GM03348 (cell line): ENCODE results near the gene VAV1.
A peak's percentile ranks its signal among the peaks of the same experiment; 100 is the strongest.
"Not testable (repeated sequence)": the region's sequence is repeated elsewhere in the genome, so short reads cannot be mapped to it uniquely, and the experiment has no call there.

Experiments used
- DNase-seq: peaks from one replicate; pipeline ENCODE4 v3.0.0; 2012; ENCODE audit warnings: low spot score

VAV1 gene

DNA sequence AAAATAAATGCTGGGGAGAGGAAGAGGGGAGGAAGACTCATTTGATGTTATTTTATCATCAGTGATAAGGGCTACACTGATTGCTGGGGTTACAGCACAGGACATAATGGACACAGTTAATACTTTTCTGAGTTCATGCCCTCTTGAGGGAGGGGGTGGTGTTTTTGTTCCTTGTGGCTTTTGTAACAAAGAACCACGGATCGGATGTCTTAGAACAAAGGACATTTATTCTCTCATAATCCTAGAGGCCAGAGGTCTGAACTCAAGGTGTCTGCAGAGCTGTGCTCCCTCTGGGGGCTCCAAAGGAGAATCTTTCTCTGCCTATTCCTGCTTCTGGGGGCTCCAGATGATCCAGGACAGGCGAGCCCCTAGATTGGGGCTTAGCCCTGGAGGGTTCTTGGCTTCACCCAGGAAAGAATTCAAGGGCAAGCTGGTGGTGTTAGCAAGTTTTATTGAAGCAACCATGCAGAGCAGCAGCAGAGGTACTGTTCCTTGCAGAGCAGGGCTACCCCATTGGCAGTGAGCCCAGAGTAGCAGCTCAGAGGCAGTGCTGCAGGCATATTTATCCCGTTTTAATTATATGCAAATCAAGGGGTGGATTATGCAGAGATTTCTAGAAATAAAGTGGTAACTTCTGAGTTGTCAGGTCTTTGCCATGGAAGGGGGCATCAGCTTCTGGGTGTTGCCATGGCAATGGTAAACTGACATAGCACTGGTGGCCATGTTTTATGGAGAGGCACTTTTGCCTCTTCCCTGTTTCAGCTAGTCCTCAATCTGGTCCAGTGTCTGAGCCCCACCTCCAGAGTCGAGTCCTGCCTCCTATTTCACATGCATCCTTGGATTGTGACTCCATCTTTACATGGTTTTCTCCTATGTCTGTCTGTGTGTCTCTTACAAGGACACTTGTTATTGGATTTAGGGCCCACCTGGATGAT lies 18.0 kb downstream of the VAV1 start:
- no peak for DNase-seq

DNA sequence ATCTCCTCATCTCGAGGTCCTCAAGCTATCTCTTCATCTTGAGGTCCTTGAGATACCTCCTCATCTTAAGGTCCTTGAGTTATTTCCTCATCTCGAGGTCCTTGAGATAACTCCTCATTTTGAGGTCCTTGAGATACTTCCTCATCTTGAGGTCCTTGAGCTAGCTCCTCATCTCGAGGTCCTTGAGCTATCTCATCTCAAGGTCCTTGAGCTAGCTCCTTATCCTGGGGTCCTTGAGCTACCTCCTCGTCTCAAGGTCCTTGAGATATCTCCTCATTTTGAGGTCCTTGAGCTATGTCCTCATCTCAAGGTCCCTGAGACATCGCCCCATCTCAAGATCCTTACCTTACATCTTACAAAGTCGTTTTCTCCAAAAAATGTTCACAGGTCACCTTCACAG lies 18.7 kb downstream of the VAV1 start:
- DNase-seq = no peak

DNA sequence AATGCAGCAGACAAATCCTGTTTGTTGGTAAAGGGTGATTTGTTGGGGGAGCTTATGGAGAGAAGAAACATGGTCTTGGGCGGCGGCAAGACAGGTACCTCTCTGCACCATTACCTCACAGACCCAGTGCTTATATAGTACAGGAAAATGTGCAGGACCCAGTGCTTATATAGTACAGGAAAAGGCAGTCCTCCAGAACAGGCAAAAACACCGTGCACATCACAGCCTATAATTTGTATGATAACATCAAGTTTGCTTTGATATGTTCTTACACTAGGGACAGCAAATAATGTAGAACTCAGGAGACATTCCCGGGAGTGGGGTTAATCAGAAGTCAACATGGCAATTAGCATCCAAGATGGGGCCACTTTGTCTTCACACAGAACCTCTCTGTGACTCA lies 20.9 kb downstream of the VAV1 start:
- no peak for DNase-seq

DNA sequence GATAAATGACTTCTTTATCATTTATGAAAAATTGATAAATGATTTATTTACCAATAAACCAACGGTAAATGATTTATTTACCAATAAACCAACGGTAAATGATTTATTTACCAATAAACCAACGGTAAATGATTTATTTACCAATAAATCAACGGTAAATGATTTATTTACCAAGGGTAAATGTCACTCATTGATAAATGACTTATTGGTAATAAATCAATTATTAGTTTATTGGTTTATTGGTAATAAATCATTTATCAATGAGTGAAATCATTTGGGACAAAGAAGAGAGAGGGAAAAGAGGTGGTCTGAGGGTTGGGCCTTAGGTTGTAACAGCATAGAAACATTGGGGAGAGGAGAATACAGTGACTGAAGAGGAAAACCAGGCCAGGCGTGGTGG lies 21.5 kb downstream of the VAV1 start:
- no peak for DNase-seq

DNA sequence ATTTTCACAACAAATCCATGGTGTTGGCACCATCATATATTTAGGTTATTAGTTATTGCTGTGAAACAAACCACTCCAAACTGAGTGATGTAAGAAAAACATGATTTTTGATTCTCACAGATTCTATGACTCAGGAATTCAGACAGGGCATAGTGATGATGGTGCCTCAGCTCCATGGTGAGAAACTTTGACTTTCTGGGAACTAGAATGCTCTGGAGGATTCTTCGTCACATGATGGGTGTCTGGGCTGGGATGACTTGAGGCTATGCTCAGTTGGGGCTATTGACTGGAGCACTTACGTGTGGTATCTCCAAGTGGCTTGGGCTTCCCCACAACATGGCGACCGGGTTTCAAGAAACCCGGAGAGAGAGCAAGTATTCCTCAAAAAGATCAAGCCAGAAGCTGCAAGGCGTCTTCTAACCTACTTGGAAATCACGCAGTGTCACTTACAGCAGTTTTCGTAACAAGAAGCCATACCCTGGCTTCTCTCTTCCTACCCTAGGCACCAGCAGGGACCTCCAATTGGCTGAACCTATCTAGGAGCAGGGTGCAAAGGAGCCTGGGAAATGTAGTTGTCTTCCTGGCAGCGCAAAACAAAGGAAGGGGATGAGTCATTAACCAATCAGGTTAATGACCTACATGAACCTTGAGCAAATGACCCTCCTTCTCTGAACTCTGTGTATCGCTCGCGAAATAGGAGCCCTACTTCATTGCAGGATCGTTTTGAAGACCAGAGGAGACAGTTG lies 22.4 kb downstream of the VAV1 start:
- no peak for DNase-seq

DNA sequence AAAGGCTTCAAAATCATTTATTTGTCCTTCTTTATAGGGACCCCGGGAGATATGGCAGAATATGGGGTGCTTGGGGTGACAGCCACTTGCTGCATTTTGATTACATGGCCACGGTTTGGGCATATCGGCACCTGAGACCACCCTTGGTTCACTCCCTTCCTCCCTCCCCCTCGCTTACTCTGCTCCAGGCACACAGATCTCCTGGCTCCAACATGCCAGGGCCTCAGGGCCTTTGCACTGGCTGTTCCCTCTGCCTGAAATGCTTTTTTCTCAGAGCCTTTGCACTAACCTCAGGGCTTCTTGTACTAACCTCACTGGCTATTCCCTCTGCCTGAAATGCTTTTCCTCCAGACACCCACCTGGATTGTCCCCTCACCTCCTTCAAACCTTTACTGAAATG lies 23.8 kb downstream of the VAV1 start:
- DNase-seq = no peak

DNA sequence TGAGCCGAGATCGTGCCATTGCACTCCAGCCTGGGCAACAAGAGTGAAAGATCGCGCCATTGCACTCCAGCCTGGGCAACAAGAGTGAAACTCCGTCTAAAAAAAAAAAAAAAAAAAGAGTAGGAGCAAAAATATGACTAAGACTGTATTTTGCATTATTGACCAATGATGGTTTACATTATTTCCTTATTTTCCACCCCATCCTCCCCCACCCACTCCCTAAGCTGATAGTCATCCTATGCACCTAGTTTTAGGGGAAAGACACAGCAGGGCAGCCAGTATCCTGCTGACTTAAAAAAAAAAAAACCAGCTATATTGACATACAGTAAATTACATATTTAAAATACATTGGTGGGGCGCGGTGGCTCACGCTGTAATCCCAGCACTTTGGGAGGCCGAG lies 25.1 kb downstream of the VAV1 start:
- DNase-seq = no peak

DNA sequence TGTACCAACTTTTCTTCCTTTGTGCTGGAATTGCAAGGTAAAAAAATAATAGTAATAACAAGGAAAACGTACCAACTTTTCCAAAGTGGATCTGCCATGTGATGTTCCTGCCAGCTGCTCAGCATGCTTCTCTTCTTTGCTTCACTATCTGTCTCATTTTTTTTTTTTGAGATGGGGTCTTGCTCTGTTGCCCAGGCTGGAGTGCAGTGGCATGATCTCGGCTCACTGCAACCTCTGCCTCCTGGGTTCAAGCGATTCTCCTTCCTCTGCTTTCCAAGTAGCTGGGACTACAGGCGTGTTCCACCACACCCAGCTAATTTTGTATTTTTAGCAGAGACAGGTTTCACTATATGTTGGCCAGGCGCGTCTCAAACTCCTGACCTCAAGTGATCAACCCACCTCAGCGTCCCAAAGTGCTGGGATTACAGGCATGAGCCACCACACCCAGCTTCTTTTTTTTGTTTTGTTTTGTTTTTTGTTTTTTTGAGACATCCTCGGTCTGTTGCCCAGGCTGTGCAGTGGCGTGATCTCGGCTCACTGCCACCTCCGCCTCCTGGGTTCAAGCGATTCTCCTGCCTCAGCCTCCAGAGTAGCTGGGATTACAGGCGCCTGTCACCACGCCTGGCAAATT lies 27.8 kb downstream of the VAV1 start:
- not testable (repeated sequence) for DNase-seq

DNA sequence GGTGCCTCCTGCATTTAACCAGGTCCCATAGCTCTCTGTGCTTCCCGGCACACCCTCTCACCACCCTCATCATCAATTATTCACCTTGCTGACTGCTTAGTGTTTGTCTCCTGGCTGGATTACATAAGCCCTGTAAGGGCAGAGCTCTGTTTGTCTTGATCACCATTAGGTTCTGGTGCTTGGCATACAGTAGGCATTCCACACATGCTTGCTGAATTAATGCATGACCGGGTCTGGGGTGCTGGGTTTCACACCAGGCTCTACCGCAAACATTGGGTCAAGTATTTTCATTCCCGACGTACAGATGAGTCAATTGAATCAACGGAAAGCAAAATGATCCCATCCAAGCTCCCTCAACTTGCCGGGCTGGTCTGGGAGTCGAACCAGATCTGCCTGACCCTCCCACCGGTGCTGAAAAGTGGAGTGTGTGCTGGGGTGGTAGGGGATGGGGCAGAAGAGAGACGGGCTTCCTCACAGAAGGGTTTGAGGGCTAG lies 28.5 kb downstream of the VAV1 start:
- peak; percentile 61 for DNase-seq

DNA sequence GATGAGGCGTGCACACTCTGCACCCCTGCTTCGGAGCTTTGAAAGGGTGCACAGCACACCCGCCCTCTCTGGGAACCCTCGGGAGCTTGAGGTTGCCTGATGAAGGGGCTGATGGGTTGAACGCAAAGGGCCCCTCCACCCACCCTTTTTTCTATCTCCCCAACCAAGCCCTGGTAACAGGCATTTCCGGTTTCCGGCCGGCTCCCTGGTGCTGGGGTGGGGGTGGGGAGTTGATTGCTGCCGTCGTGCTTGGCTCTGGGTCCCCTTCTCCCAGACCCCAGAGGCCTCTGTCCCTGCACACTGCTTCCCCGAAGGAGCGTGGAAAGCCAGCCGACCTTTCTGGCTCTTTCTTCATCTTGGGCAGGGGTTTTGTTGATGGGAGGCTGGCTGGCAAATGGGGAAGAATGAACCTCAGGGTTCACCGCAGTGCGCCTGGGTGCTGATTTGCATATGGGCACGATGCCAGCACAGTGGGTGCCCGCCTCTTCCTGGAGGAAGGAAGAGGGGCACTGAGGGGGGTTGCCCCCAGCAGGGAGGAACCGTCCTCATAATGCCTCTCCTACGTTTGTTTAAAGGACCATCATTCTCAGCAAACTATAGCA lies 29.1 kb downstream of the VAV1 start:
- DNase-seq = peak; percentile 24

DNA sequence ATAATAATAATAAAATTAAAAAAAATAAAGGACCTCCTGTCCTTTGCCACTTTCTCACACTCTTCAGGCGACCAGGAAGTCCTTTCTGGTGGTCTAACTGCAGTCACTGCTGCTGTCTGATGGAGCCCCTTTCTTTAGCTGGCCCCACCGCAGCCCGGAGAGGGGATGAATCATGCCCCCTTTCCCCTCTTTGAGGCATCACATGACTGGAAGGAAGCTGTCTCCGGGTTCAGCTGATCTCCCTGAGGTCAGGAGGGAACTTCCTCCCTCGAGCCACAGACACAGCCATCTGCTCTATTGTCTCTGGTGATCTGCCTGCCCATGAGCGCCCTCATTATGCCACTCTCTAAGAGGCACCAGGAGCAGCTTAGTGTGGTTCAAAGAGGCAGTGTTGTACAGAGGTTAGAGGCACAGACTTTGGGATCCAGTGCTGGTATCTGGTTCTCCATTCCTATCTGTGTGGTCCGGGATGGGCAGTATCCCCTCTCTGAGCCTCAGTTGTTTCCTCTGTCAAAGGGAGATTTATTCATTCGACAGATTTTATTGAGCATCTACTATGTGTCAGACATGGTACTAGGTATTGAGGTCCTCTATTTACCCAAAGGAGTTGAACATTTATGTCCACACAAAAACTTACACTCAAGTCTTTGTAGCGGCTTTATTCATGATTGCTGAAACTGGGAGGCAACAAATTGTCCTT lies 30.0 kb downstream of the VAV1 start:
- no peak for DNase-seq

DNA sequence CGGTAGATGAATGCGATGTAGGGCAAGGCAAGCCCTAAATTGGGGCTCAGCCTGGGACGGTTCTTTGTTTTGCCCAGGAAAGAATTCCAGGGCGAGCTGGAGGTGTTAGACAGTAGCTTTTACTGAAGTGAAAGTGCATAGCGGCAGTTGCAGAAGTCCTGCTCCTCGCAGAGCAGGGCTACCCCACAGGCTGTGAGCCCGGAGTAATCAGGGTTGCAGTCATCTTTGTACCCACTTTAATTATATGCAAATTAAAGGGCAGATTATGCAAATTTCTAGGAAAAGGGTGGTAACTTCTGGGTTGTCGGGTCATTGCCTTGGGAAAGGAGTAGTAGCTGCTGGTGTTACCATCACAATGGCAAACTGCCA lies 30.5 kb downstream of the VAV1 start:
- DNase-seq = no peak

DNA sequence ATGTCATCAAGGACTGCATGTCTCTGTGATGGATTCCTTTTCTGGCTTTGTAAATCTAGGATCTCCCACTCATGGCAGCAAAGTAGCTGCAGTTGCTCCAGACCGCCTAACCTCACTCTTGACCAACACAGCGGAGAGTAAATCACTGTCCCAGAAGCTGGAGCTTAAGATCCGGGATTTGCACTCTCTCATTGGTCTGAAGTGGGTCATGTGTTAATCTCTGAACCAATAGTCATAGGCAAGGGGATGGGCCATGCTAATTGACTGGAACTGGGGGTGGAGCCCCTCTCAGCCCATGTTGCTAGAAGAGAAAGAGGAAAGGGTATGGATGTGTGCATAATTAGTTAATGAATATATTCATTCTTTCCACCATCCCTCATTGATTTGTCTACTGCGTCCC lies 34.0 kb downstream of the VAV1 start:
- DNase-seq = no peak

DNA sequence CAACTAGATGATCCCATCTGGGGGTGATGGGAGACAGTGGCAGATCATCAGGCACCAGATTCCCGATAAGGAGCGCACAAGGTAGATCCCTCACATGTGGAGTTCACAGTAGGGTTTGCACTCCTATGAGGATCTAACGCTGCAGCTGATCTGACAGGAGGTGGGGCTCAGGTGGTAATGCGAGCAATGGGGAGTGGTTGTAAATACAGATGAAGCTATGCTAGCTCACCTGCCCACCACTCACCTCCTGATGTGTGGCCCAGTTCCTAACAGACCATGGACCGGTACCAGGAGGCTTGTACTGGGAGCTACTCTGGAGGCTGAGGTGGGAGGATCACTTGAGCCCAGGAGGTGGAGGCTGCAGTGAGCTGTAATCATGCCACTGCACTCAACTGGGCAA lies 34.8 kb downstream of the VAV1 start:
- DNase-seq = no peak

DNA sequence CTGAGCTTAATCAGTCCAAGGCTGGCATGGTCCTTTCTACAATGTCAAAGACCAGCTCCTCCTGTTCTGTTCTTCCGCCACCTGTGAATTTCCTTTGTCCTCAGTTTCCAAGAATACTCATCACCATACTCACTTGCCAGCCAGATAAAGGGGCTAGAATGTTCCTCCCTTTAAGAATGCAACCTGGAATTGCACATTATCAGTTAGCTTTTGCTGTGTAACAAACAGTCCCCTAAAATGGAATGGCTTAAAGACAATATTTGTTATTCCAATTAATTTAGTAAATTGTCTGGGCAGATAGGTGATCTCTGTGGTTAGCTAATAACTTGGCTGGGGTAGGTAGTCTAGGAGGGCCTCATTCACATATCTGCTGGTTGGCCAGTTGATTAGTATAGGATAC lies 36.0 kb downstream of the VAV1 start:
- no peak for DNase-seq

DNA sequence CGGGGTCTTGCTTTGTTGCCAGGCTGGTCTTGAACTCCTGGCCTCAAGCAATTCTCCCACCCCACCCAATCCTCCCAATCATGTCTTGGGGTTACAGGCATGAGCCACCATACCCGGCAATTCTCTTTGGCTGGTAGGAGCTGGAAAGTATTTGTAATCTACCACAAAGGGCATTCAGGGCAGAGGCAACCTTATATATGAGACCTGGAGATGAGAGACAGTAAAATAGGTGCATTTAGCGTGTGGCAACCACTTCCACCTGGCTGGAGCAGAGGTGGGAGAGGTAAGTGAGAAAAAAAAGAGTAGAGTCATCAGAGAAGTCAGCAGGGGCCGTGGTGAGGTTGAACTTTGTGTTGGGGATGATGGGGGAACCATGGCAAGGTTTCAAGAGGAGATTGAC lies 36.8 kb downstream of the VAV1 start:
- DNase-seq = no peak

DNA sequence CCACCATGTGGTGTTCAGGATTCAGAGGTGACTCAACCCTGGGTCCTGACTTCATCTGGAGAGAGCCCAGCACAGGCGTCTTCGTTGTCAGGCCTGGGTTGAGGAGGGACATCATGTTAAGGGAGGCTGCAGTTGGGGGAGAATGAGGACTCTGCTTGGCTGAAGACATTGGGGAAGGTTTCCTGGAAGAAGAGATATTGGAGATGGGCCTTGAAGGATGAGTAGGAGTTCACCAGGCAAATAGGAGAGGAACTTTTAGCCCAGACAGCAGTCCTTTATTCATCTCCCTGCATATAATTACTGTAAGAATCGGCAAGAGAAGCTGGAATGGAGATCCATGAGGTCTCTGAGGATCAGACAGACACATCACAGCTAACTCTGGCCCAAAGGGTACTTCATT lies 38.9 kb downstream of the VAV1 start:
- no peak for DNase-seq

DNA sequence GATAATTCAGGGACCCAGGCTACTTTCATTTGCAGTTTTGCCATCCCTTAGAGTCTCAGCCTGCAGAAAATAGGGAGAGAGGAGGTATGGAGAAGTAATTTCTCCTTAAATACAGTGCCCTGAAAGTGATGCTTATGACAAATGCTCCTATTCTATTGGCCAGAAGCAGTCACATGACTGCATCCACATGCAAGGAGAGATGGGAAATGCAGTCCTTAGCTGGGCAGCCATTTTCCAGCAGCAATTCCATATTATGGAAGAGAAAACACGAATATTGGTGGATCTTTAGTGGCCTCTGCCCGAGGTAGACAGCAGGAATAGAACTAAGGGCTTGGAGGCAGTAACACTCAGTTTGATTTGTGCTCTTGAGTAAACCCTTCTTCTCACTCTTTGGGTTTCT lies 39.4 kb downstream of the VAV1 start:
- peak; percentile 54 for DNase-seq

DNA sequence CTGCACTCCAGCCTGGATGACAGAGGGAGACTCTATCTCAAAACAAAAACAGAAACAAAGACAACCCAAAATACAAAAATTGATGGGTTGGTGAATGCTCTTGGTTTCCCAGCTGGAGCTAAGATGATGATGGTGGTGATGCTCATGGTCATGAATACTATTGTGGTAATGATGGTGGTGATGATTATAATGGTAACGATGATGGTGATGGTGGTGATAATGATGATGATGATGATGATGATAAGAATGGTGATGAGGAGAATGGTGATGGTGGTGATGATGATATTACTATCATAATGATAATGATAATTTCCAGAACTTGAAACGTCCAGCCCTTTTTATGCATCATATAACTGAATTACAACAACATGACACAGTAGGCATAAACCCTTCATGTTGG lies 40.1 kb downstream of the VAV1 start:
- no peak for DNase-seq

DNA sequence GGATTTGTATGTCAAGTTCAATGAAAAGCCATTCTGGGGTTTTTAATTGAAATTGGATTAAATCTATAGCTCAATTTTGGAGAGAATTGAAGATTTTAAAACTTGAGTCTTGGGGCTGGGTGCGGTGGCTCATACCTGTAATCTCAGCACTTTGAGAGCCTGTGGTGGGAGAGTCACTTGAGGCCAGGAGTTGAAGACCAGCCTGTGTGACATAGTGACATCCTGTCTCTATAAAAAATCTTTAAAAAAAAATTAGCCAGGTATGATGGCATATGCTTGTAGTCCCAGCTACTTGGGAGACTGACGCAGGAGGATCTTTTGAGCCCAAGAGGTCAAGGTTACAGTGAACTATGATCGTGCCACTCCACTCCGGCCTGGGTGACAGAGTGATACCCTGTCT lies 41.2 kb downstream of the VAV1 start:
- DNase-seq = no peak

DNA sequence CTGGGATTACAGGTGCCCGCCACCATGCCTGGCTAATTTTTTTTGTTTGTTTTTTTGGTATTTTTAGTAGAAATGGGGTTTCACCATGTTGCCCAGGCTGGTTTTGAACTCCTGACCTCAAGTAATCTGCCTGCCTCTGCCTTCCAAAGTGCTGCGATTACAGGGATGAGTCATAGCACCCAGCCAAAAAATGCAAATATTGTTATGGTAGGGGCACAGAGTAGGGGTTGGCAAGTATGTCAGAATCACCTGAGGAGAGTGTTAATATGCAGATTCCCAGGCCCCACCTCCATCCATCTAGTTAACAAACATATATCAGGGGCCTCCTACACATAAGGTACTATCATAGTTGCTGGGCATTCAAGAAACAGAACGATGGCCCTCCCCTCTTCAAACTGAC lies 44.7 kb downstream of the VAV1 start:
- no peak for DNase-seq

DNA sequence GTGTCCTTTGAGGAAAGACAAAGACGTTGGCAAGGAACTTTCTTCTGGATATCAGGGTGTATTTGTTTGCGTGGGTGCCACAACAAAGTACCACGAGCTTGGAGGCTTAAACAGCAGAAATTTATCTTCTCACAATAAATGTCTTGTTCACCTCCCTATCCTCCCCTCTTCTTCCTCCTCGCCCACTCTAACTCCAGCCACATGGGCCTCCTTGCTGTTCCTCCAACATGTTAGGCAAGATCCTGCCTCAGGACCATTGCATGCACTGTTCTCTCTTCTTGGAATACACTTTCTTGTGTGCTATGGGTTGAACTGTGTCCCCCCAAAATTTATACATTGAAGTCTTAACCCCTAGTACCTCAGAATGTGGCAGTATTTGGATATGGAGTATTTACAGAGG lies 45.7 kb downstream of the VAV1 start:
- no peak for DNase-seq
